ENCODE results near the gene LRRC41.
"Not testable (repeated sequence)": the region's sequence is repeated elsewhere in the genome, so short reads cannot be mapped to it uniquely, and the experiment has no call there.

LRRC41 gene

GRCh38 chr1:46303038-46303871 lies at the start of gene LRRC41, which contains the start of gene UQCRH:
Gene LRRC41, minus strand, starts transcription at chr1:46303616. Its CDS starts 294 bp downstream, at chr1:46303322.
Gene UQCRH, plus strand, starts transcription at chr1:46303698. Its CDS starts 69 bp downstream, at chr1:46303767.
- DNase-seq (ENCODE audit: low read depth), result peak; percentile 98

- no peak for DNase-seq (ENCODE audit: low read depth)
These were observed 48.9 kb upstream of the LRRC41 start for GRCh38 chr1:46352363-46352762.

GRCh38 chr1:46345281-46345680 lies 41.9 kb upstream of the LRRC41 start:
- no peak for DNase-seq (ENCODE audit: low read depth)

- no peak for DNase-seq (ENCODE audit: low read depth)
These were observed 41.1 kb upstream of the LRRC41 start for GRCh38 chr1:46344481-46344880.

GRCh38 chr1:46343705-46344104 lies 40.3 kb upstream of the LRRC41 start:
- no peak for DNase-seq (ENCODE audit: low read depth)

GRCh38 chr1:46343351-46343695 lies 39.9 kb upstream of the LRRC41 start:
- no peak for DNase-seq (ENCODE audit: low read depth)

- no peak for DNase-seq (ENCODE audit: low read depth)
These were observed 39.4 kb upstream of the LRRC41 start for GRCh38 chr1:46342677-46343350.

- peak; percentile 65 for DNase-seq (ENCODE audit: low read depth)
These were observed 38.8 kb upstream of the LRRC41 start for GRCh38 chr1:46342084-46342656.

GRCh38 chr1:46341222-46342083 lies 38.0 kb upstream of the LRRC41 start:
- DNase-seq (ENCODE audit: low read depth), result no peak

GRCh38 chr1:46340404-46341221 lies 37.2 kb upstream of the LRRC41 start, which contains the start of gene NSUN4:
Gene NSUN4, plus strand, starts transcription at chr1:46340807. Its CDS starts 20 bp downstream, at chr1:46340827.
- peak; percentile 96 for DNase-seq (ENCODE audit: low read depth)

GRCh38 chr1:46337409-46337808 lies 34.0 kb upstream of the LRRC41 start:
- not testable (repeated sequence) for DNase-seq (ENCODE audit: low read depth)

GRCh38 chr1:46335081-46335480 lies 31.7 kb upstream of the LRRC41 start:
- no peak for DNase-seq (ENCODE audit: low read depth)

GRCh38 chr1:46334030-46334384 lies 30.6 kb upstream of the LRRC41 start:
- DNase-seq (ENCODE audit: low read depth), result no peak

GRCh38 chr1:46333300-46334029 lies 30.0 kb upstream of the LRRC41 start:
- DNase-seq (ENCODE audit: low read depth), result peak; percentile 38

GRCh38 chr1:46331786-46332540 lies 28.5 kb upstream of the LRRC41 start:
- not testable (repeated sequence) for DNase-seq (ENCODE audit: low read depth)

- not testable (repeated sequence) for DNase-seq (ENCODE audit: low read depth)
These were observed 27.0 kb upstream of the LRRC41 start for GRCh38 chr1:46330381-46330780.

- DNase-seq (ENCODE audit: low read depth), result not testable (repeated sequence)
These were observed 26.4 kb upstream of the LRRC41 start for GRCh38 chr1:46329807-46330206.

- DNase-seq (ENCODE audit: low read depth), result not testable (repeated sequence)
These were observed 24.8 kb upstream of the LRRC41 start for GRCh38 chr1:46328182-46328581.

- DNase-seq (ENCODE audit: low read depth), result not testable (repeated sequence)
These were observed 22.1 kb upstream of the LRRC41 start for GRCh38 chr1:46325285-46326076.
